ENCODE results near the gene NUDCD3.
"Not testable (repeated sequence)": the region's sequence is repeated elsewhere in the genome, so short reads cannot be mapped to it uniquely, and the experiment has no call there.

Gene NUDCD3

GRCh38 chr7:44447874-44448425 is 42.5 kb downstream of the NUDCD3 start:
- no peak for DNase-seq (ENCODE audit: low read depth)

GRCh38 chr7:44445986-44446671 is 44.3 kb downstream of the NUDCD3 start:
- no peak for DNase-seq (ENCODE audit: low read depth)

- no peak for DNase-seq (ENCODE audit: low read depth)
Measured at GRCh38 chr7:44441079-44441478, 49.4 kb downstream of the NUDCD3 start.

- DNase-seq (ENCODE audit: low read depth), result no peak
Measured at GRCh38 chr7:44440577-44441078, 49.8 kb downstream of the NUDCD3 start.

- no peak for DNase-seq (ENCODE audit: low read depth)
Measured at GRCh38 chr7:44439926-44440325, 50.5 kb downstream of the NUDCD3 start.

GRCh38 chr7:44438816-44439215 is 51.6 kb downstream of the NUDCD3 start:
- DNase-seq (ENCODE audit: low read depth), result no peak

GRCh38 chr7:44434201-44434600 is 56.3 kb downstream of the NUDCD3 start:
- no peak for DNase-seq (ENCODE audit: low read depth)

- no peak for DNase-seq (ENCODE audit: low read depth)
Measured at GRCh38 chr7:44433255-44434022, 57.0 kb downstream of the NUDCD3 start.

- no peak for DNase-seq (ENCODE audit: low read depth)
Measured at GRCh38 chr7:44432381-44432977, 58.0 kb downstream of the NUDCD3 start.

- no peak for DNase-seq (ENCODE audit: low read depth)
Measured at GRCh38 chr7:44431091-44431608, 59.3 kb downstream of the NUDCD3 start.

GRCh38 chr7:44430054-44430453 is 60.4 kb downstream of the NUDCD3 start:
- DNase-seq (ENCODE audit: low read depth), result no peak

- not testable (repeated sequence) for DNase-seq (ENCODE audit: low read depth)
Measured at GRCh38 chr7:44424762-44425161, 65.7 kb downstream of the NUDCD3 start.

- DNase-seq (ENCODE audit: low read depth), result no peak
Measured at GRCh38 chr7:44416941-44417340, 73.5 kb downstream of the NUDCD3 start.

GRCh38 chr7:44415510-44415909 is 74.9 kb downstream of the NUDCD3 start:
- DNase-seq (ENCODE audit: low read depth), result no peak

- peak; percentile 3 for DNase-seq (ENCODE audit: low read depth)
Measured at GRCh38 chr7:44415047-44415446, 75.4 kb downstream of the NUDCD3 start.

- no peak for DNase-seq (ENCODE audit: low read depth)
Measured at GRCh38 chr7:44411306-44411705, 79.2 kb downstream of the NUDCD3 start.

GRCh38 chr7:44408596-44408995 is 81.9 kb downstream of the NUDCD3 start:
- no peak for DNase-seq (ENCODE audit: low read depth)

GRCh38 chr7:44403775-44404174 is 86.7 kb downstream of the NUDCD3 start:
- no peak for DNase-seq (ENCODE audit: low read depth)

GRCh38 chr7:44403176-44403759 is 87.2 kb downstream of the NUDCD3 start:
- DNase-seq (ENCODE audit: low read depth), result no peak

- DNase-seq (ENCODE audit: low read depth), result no peak
Measured at GRCh38 chr7:44402401-44403060, 87.9 kb downstream of the NUDCD3 start.

GRCh38 chr7:44401692-44402091 is 88.8 kb downstream of the NUDCD3 start:
- no peak for DNase-seq (ENCODE audit: low read depth)
